Mucosa of stomach (tissue), 1 donor: Measurements from ENCODE around the gene LSM6.

Source experiments
- H3K27me3 ChIP-seq: one replicate; pipeline ENCODE4 v1.7.0; 2013; ENCODE audit warnings: mild to moderate bottlenecking, low read length; ENCODE audit not compliant: control insufficient read depth, insufficient read depth
- H3K36me3 ChIP-seq: one replicate; pipeline ENCODE4 v1.7.0; 2013; ENCODE audit warnings: low read length; ENCODE audit not compliant: control insufficient read depth, insufficient read depth
- H3K4me1 ChIP-seq: one replicate; pipeline ENCODE4 v1.7.0; 2013; ENCODE audit warnings: mild to moderate bottlenecking, low read length; ENCODE audit not compliant: control insufficient read depth, insufficient read depth
- H3K4me3 ChIP-seq: one replicate; pipeline ENCODE4 v1.7.0; 2013; ENCODE audit warnings: low read length
- H3K9ac ChIP-seq: one replicate; pipeline ENCODE4 v1.7.0; 2013; ENCODE audit warnings: mild to moderate bottlenecking, low read length, moderate library complexity
- H3K9me3 ChIP-seq: one replicate; pipeline ENCODE4 v1.7.0; 2013; ENCODE audit warnings: mild to moderate bottlenecking, low read length, moderate library complexity; ENCODE audit not compliant: control insufficient read depth
- donor health status: Pancreatic carcinoma.

Gene LSM6

GRCh38 chr4:146191766-146192458, 16.4 kb downstream of the LSM6 start:
- Histone ChIP-seq H3K4me3 (no peak overlapping the region), H3K9ac (no peak overlapping the region), H3K36me3 (peaks cover 10% of the 10 kb centered on the region), H3K27me3 (no peaks in the 10 kb centered on the region), H3K9me3 (no peaks in the 10 kb centered on the region), H3K4me1 (peaks cover 8% of the 10 kb centered on the region)

GRCh38 chr4:146193628-146194027, 18.1 kb downstream of the LSM6 start:
- H3K27me3 ChIP-seq, result no peaks in the 10 kb centered on the region
- no peaks in the 10 kb centered on the region for H3K9me3 ChIP-seq
- H3K4me3 ChIP-seq, result no peak overlapping the region
- peaks cover 8% of the 10 kb centered on the region for H3K4me1 ChIP-seq
- peaks cover 4% of the 10 kb centered on the region for H3K36me3 ChIP-seq
- H3K9ac ChIP-seq, result no peak overlapping the region

GRCh38 chr4:146194212-146194611, 18.7 kb downstream of the LSM6 start:
- H3K4me1 ChIP-seq, result peaks cover 8% of the 10 kb centered on the region
- no peak overlapping the region for H3K4me3 ChIP-seq
- H3K36me3 ChIP-seq, result peaks cover 4% of the 10 kb centered on the region
- H3K27me3 ChIP-seq, result no peaks in the 10 kb centered on the region
- H3K9me3 ChIP-seq, result no peaks in the 10 kb centered on the region
- H3K9ac ChIP-seq, result no peak overlapping the region

GRCh38 chr4:146202665-146203064, 27.1 kb downstream of the LSM6 start:
- no peak overlapping the region for H3K9ac ChIP-seq
- H3K27me3 ChIP-seq, result no peaks in the 10 kb centered on the region
- H3K36me3 ChIP-seq, result no peaks in the 10 kb centered on the region
- H3K4me1 ChIP-seq, result no peaks in the 10 kb centered on the region
- H3K4me3 ChIP-seq, result no peak overlapping the region
- no peaks in the 10 kb centered on the region for H3K9me3 ChIP-seq

- Histone ChIP-seq H3K27me3 (no peaks in the 10 kb centered on the region), H3K9ac (no peak overlapping the region), H3K36me3 (no peaks in the 10 kb centered on the region), H3K4me3 (no peak overlapping the region), H3K4me1 (no peaks in the 10 kb centered on the region), H3K9me3 (no peaks in the 10 kb centered on the region)
These were observed 31.9 kb downstream of the LSM6 start for GRCh38 chr4:146207410-146207809.

DNA sequence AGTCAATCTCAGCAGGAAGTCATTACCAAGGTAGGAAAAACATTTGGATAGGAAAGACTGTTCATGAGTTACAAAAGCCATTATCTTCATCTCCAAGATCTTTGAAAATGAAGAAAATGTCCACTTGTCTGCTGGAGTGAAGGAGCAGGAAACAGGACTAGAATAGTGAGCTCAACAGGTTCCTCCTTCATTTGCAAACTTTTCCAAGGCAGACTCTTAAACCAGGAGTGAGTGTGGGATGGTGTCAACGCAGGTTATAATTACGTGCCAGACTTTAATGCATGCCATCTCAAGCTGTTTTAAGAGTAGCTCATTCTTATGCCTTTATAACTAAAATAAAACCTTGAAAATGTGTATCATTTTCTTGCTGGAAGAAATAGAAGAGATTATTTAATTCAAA, 35.4 kb downstream of the LSM6 start:
- Histone ChIP-seq H3K9ac (no peak overlapping the region), H3K4me3 (no peak overlapping the region), H3K36me3 (no peaks in the 10 kb centered on the region), H3K27me3 (no peaks in the 10 kb centered on the region), H3K4me1 (no peaks in the 10 kb centered on the region), H3K9me3 (no peaks in the 10 kb centered on the region)

DNA sequence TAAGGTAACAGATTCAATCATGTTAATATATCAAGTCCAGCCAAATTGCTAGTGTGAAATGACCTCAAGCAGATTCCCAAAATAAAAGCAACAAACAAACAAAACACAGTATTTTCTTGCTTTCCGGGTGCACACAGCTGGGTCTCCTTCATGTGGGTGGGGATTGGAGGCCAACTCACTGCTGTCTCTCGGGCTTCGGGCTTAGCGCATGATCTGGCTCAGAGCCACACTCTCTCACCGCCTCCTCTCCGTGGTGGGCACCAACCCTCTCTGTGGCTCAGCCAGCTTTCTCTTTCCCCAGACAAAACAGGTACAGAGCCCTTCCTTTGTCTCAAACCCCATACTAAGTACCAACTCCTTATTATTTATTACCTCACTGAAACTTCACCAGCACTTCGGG, 35.9 kb downstream of the LSM6 start:
- Histone ChIP-seq H3K9ac (no peak overlapping the region), H3K4me1 (no peaks in the 10 kb centered on the region), H3K9me3 (no peaks in the 10 kb centered on the region), H3K4me3 (no peak overlapping the region), H3K27me3 (no peaks in the 10 kb centered on the region), H3K36me3 (no peaks in the 10 kb centered on the region)

DNA sequence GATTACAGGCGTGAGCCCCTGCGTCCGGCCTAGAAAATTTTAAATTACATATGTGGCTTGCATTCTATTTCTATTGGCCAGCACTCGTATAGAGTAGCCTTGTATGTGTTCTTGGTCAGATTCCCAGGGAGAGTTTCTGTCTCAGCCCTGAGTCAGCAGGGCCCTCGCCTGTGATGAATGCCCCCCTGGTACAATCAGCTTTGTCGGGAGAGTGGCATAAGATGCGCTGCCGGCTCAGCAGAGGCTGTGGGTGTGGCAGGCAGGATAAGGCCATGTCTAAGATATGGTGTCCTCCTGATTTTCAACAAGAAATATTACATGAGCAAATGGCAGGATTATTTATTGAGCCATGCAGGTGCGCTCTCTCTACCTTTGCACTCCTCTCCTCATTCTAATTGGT, 37.3 kb downstream of the LSM6 start:
- no peak overlapping the region for H3K4me3 ChIP-seq
- no peaks in the 10 kb centered on the region for H3K27me3 ChIP-seq
- no peaks in the 10 kb centered on the region for H3K9me3 ChIP-seq
- H3K4me1 ChIP-seq, result no peaks in the 10 kb centered on the region
- H3K9ac ChIP-seq, result no peak overlapping the region
- no peaks in the 10 kb centered on the region for H3K36me3 ChIP-seq

DNA sequence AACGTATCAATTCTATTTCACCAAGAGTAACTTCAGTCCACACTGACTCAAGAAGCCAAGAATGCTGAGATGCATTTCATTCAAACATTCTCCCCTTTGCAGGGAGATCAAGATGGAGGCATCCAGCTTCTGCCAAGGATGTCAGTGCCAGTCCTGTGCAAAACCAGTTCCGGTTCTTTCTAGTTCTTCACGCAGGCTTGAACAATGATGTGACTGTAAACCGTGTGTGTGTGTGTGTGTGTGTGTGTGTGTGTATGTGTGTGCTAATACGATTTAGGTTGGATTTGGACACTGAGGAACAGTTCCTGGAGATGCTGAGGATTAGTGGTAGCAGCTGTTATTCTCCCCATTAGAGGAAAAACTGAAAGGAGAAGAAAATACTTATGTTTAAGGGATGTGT, 38.7 kb downstream of the LSM6 start, which contains the start of gene REELD1:
TSS of gene REELD1 (plus strand) at position 301 of the 400 bp plus-strand sequence. CDS start 2,415 bp downstream, outside the sequence.
- Histone ChIP-seq H3K9me3 (no peaks in the 10 kb centered on the region), H3K9ac (no peak within 1 kb of the TSS), H3K27me3 (no peaks in the 10 kb centered on the region), H3K4me3 (no peak within 1 kb of the TSS), H3K36me3 (no peaks in the 10 kb centered on the region), H3K4me1 (no peaks in the 10 kb centered on the region)

- Histone ChIP-seq H3K9me3 (no peaks in the 10 kb centered on the region), H3K4me3 (no peak overlapping the region), H3K4me1 (peaks cover 6% of the 10 kb centered on the region), H3K27me3 (peaks cover 5% of the 10 kb centered on the region), H3K36me3 (no peaks in the 10 kb centered on the region), H3K9ac (no peak overlapping the region)
These were observed 46.8 kb downstream of the LSM6 start for GRCh38 chr4:146222313-146222712.

DNA sequence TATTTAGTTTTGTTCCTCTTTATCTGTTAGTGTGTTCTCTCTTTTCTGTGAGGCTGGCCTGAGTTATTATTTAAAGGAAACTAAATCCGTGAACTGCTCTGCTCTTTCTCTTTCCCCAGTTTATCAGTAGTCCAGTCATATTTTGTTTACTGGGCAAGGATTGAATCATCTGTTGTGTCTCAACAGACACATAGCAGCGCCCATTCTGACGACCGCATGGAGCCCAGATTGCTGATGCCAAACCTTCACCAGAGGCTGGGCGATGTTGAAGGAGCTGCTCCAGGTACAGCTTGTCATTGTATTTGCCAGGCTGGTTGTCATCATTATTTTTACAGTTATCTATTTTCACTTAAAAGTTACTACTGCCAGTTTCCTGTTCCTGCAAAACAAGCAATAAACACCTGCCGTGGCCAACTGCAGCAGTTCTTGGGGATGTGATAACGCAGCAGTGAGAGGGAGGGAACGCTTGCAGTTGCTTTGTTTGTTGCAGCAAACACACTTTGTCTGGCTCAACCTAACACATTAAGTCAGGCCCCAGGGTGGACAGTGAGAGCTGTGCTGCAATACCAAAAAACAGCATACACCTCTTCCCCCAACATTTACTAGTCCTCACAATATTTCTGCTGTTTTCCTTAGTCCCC, 48.9 kb downstream of the LSM6 start:
- no peaks in the 10 kb centered on the region for H3K9me3 ChIP-seq
- H3K4me1 ChIP-seq, result peaks cover 6% of the 10 kb centered on the region
- peaks cover 5% of the 10 kb centered on the region for H3K27me3 ChIP-seq
- H3K9ac ChIP-seq, result no peak overlapping the region
- H3K36me3 ChIP-seq, result no peaks in the 10 kb centered on the region
- no peak overlapping the region for H3K4me3 ChIP-seq

DNA sequence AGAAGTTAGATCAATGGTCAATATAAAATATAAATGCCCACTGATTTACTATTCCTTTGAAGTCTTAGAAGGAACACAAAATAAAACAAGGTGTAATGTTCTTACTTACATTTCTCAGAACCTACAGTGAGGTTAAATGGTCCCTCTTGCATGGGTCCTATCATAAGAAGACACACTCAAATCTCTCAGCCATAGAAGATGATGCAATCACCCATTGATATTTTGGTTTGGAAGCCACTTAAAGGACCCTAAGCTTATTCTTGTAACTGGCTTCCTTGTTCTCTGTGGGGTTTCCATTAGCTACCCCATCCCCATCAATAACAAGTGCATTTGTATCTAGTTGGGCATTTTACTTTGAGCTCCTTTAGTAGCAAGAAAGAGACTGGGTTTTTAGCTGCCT, 53.9 kb downstream of the LSM6 start:
- Histone ChIP-seq H3K36me3 (no peaks in the 10 kb centered on the region), H3K9me3 (no peaks in the 10 kb centered on the region), H3K4me1 (peaks cover 10% of the 10 kb centered on the region), H3K4me3 (no peak overlapping the region), H3K9ac (no peak overlapping the region), H3K27me3 (no peaks in the 10 kb centered on the region)
